WI38 (cell line): Measurements from ENCODE around the gene LRP1B.

Source experiments
- H3K4me3 ChIP-seq: 2 replicates; pipeline ENCODE4 v1.5.1; 2011; ENCODE audit warnings: low read depth, mild to moderate bottlenecking, control low read depth, low read length
- CTCF ChIP-seq: IDR thresholded peaks from 2 replicates; pipeline ENCODE4 v1.5.1; 2012; ENCODE audit warnings: low read depth, mild to moderate bottlenecking, control low read depth, low read length

The LRP1B gene

GRCh38 chr2:140205093-140205492 is 1925.7 kb downstream of the LRP1B start:
- H3K4me3 ChIP-seq: no peak overlapping the region
- TF ChIP-seq CTCF: no peak

- no peak for TF ChIP-seq CTCF
- no peak overlapping the region for H3K4me3 ChIP-seq
Measured at GRCh38 chr2:140203347-140203746, 1927.5 kb downstream of the LRP1B start.

- no peak overlapping the region for H3K4me3 ChIP-seq
- no peak for TF ChIP-seq CTCF
Measured at GRCh38 chr2:140201572-140201971, 1929.2 kb downstream of the LRP1B start.

GRCh38 chr2:140200764-140201163 is 1930.1 kb downstream of the LRP1B start:
- no peak overlapping the region for H3K4me3 ChIP-seq
- no peak for TF ChIP-seq CTCF

- no peak for TF ChIP-seq CTCF
- H3K4me3 ChIP-seq: no peak overlapping the region
Measured at GRCh38 chr2:140200307-140200706, 1930.5 kb downstream of the LRP1B start.

- TF ChIP-seq CTCF: no peak
- no peak overlapping the region for H3K4me3 ChIP-seq
Measured at GRCh38 chr2:140199312-140199711, 1931.5 kb downstream of the LRP1B start.

- H3K4me3 ChIP-seq: no peak overlapping the region
- TF ChIP-seq CTCF: no peak
Measured at GRCh38 chr2:140187086-140187485, 1943.7 kb downstream of the LRP1B start.

- TF ChIP-seq CTCF: no peak
- no peak overlapping the region for H3K4me3 ChIP-seq
Measured at GRCh38 chr2:140186313-140186712, 1944.5 kb downstream of the LRP1B start.
